OCI-LY1 (cell line): Measurements from ENCODE around the gene ABHD16A.

Experiments used
- EZH2 ChIP-seq: fragments of 200-600 bp; sonication (generic), shearing (Covaris generic); IDR thresholded peaks from 2 replicates; pipeline ENCODE4 v1.8.0; 2017; ENCODE audit warnings: borderline replicate concordance, mixed run types, mild to moderate bottlenecking, antibody characterized with exemption, low read length, moderate library complexity, mixed read lengths
- TF ChIP-seq, protein P1 (sequence below): fragments of 200-600 bp; sonication (generic), shearing (Covaris generic); IDR thresholded peaks from 2 replicates; pipeline ENCODE4 v1.5.1; 2017; ENCODE audit warnings: mild to moderate bottlenecking, antibody characterized with exemption, low read length, moderate library complexity, mixed read lengths

DNA sequence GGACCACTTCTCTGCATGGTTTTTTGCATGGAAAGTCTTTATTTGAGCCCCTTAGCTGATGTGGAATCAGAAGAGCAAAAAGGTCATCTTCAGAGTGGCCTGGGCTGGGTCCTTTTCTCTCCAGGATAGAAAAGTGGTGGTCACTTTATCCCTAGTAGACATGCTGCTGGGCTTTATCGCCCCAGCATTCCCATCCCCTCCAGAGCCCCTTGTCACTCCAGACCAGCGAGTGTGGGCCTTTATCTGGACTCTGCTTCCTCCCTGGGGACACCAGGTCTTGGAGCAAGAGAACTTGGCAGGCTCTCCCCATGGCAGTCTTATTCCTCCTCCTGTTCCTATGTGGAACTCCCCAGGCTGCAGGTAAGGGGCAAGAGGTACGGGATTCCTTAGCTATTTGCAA, 3.5 kb upstream of the ABHD16A start, which contains the start of gene LY6G6F:
- TF ChIP-seq, protein P1, sequence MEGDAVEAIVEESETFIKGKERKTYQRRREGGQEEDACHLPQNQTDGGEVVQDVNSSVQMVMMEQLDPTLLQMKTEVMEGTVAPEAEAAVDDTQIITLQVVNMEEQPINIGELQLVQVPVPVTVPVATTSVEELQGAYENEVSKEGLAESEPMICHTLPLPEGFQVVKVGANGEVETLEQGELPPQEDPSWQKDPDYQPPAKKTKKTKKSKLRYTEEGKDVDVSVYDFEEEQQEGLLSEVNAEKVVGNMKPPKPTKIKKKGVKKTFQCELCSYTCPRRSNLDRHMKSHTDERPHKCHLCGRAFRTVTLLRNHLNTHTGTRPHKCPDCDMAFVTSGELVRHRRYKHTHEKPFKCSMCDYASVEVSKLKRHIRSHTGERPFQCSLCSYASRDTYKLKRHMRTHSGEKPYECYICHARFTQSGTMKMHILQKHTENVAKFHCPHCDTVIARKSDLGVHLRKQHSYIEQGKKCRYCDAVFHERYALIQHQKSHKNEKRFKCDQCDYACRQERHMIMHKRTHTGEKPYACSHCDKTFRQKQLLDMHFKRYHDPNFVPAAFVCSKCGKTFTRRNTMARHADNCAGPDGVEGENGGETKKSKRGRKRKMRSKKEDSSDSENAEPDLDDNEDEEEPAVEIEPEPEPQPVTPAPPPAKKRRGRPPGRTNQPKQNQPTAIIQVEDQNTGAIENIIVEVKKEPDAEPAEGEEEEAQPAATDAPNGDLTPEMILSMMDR: no peak
- TF ChIP-seq EZH2: no peak
